Motor neuron (in vitro differentiated cells): ENCODE data around the gene CD180. TPM values are rescaled to one million over a fixed set of nuclear protein-coding genes. Genes with fewer than 3 reads are reported as not detected.

Experiments used
- ATAC-seq, 8 experiments: fragments of 200-7000 bp; cut with Tn5 transposase; replicated peaks in 6 of 8; 2 replicates each; pipeline ENCODE4 v1.8.0; 2021; ENCODE audit warnings: mild to moderate bottlenecking in 8 of 8, moderate library complexity in 8 of 8
- H3K27ac ChIP-seq, 2 donors: fragments of 250-450 bp; sonication (Bioruptor Pico); 2 replicates each; pipeline ENCODE4 v1.9.0; 2021; ENCODE audit warnings: antibody characterized with exemption in 2 of 2, mild to moderate bottlenecking in 2 of 2, moderate library complexity in 1 of 2
- H3K4me1 ChIP-seq, 2 donors: fragments of 250-450 bp; sonication (Bioruptor Pico); replicated peaks in 1 of 2; 2 replicates each; pipeline ENCODE4 v1.6.1; 2021; ENCODE audit warnings: antibody characterized with exemption in 2 of 2, mild to moderate bottlenecking in 2 of 2, moderate library complexity in 1 of 2
- H3K4me3 ChIP-seq, 5 donors: fragments of 250-450 bp; sonication (Bioruptor Pico); 2 replicates each; pipeline ENCODE4 v1.9.0; 2021; ENCODE audit warnings: antibody characterized with exemption in 5 of 5, mild to moderate bottlenecking in 5 of 5, moderate library complexity in 4 of 5
- WGBS, 10 experiments: fragments of 450-650 bp; shearing (Covaris generic); methylation state at CpG; one replicate each; pipeline ENCODE4 v1.0.0; 2022; 5-methylcytosine and 5-hydroxymethylcytosine counted together
- in situ Hi-C, 9 experiments: fragments of 400-800 bp; cut with MboI; loops; one replicate each; pipeline ENCODE4 v1.15.0; 2021; ENCODE audit warnings: low sequenced_read_pairs in 9 of 9, low pct_unique_long_range_greater_than_20kb in 2 of 9; ENCODE audit not compliant: unreplicated experiment in 9 of 9
- total RNA-seq, 8 experiments: library from RNA; unstranded; fragments of 300-600 nt; gene quantifications; 2 replicates each; pipeline versions ENCODE4 v1.2.3 to v1.2.4, GENCODE V29; 2022

CD180 gene
- total RNA-seq, 8 experiments from 2014 or later, result under 0.01 to 13.4 (median 0.24) TPM

GRCh38 chr5:67233075-67233474, 36.5 kb upstream of the CD180 start:
- H3K4me3 ChIP-seq, result no peak overlapping the region
- in situ Hi-C loops, result loop anchor here in 7 of 9 experiments (25.0 kb wide), 2 partner anchors 254 to 1029 kb away; no protein-coding TSS in a partner anchor
- ATAC-seq, result no peak
- H3K4me1 ChIP-seq, result no peaks in the 10 kb centered on the region
- no peak overlapping the region for H3K27ac ChIP-seq
- WGBS, 10 experiments, result 20 to 100% (median 59%) methylated on average over 1 to 9 of the region's 9 CpGs; no CpG with 5 or more reads in 1 of the 10 experiments

DNA sequence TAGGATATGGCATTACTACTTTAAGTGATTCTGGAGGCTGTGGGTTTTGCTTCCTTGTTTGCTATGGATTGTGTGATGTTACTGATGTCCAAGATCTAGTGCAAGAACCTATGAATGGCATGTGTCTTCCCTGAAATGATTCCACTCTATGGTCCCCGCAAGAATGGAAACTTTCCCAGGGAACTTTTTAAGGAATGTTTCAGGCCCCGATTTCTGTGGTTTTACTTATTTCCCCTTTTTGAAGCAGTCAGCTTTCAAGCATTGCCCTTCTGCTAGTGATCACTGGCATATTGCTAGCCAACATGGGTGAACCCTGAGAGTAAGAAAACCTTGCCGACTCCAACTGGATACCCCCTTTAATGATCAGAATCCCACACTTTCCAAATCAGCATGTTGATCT, 26.6 kb upstream of the CD180 start:
- no peak overlapping the region for H3K4me3 ChIP-seq
- 43 to 100% (median 88%) methylated on average over 1 to 3 of the region's 3 CpGs for WGBS, 10 experiments
- no peak for ATAC-seq
- H3K4me1 ChIP-seq, result no peaks in the 10 kb centered on the region
- H3K27ac ChIP-seq, result no peak overlapping the region
- in situ Hi-C loops, result loop anchor here in 5 of 9 experiments (25.0 kb wide), 2 partner anchors 411 to 911 kb away; no protein-coding TSS in a partner anchor

- in situ Hi-C loops, result loop anchor here in 5 of 9 experiments (25.0 kb wide), 2 partner anchors 410 to 910 kb away; no protein-coding TSS in a partner anchor
- no peak for ATAC-seq
- Histone ChIP-seq H3K4me3 (no peak overlapping the region), H3K27ac (no peak overlapping the region), H3K4me1 (no peaks in the 10 kb centered on the region)
- WGBS, 10 experiments, result 58 to 95% (median 83%) methylated on average over 1 to 5 of the region's 5 CpGs
Observed at GRCh38 chr5:67222243-67223025, 25.8 kb upstream of the CD180 start.

- no peak overlapping the region for H3K27ac ChIP-seq
- ATAC-seq, result no peak
- no peaks in the 10 kb centered on the region for H3K4me1 ChIP-seq
- WGBS, 10 experiments, result 50 to 100% (median 87%) methylated on average over 1 to 7 of the region's 9 CpGs; no CpG with 5 or more reads in 4 of the 10 experiments
- H3K4me3 ChIP-seq, result no peak overlapping the region
- in situ Hi-C loops, result loop anchor here in 5 of 9 experiments (25.0 kb wide), 2 partner anchors 409 to 909 kb away; no protein-coding TSS in a partner anchor
Observed at GRCh38 chr5:67221487-67222242, 25.1 kb upstream of the CD180 start.

GRCh38 chr5:67216564-67216963, 20.0 kb upstream of the CD180 start:
- peak in 3 of 8 experiments; percentile 52 to 67 (median 63) for ATAC-seq
- 0 to 80% (median 17%) methylated on average over 1 of the region's 1 CpG; no CpG with 5 or more reads in 3 of the 10 experiments for WGBS, 10 experiments
- Histone ChIP-seq H3K4me3 (no peak overlapping the region), H3K4me1 (no peaks in the 10 kb centered on the region), H3K27ac (no peak overlapping the region)
- in situ Hi-C loops, result loop anchor here in 5 of 9 experiments (25.0 kb wide), 2 partner anchors 404 to 904 kb away; no protein-coding TSS in a partner anchor

GRCh38 chr5:67215519-67216471, 19.2 kb upstream of the CD180 start:
- WGBS, 10 experiments, result 35 to 100% (median 80%) methylated on average over 1 to 11 of the region's 19 CpGs
- no peak overlapping the region for H3K27ac ChIP-seq
- in situ Hi-C loops, result loop anchor here in 5 of 9 experiments (25.0 kb wide), 2 partner anchors 403 to 903 kb away; no protein-coding TSS in a partner anchor
- no peaks in the 10 kb centered on the region for H3K4me1 ChIP-seq
- ATAC-seq, result peak in 4 of 8 experiments; percentile 56 to 92 (median 66)
- H3K4me3 ChIP-seq, result no peak overlapping the region

- no peak overlapping the region for H3K27ac ChIP-seq
- in situ Hi-C loops, result loop anchor here in 5 of 9 experiments (25.0 kb wide), 2 partner anchors 403 to 903 kb away; no protein-coding TSS in a partner anchor
- WGBS, 10 experiments, result 17 to 92% (median 90%) methylated on average over 1 to 8 of the region's 12 CpGs; no CpG with 5 or more reads in 1 of the 10 experiments
- H3K4me1 ChIP-seq, result no peaks in the 10 kb centered on the region
- ATAC-seq, result no peak
- H3K4me3 ChIP-seq, result no peak overlapping the region
Observed at GRCh38 chr5:67214707-67215447, 18.3 kb upstream of the CD180 start.

- Histone ChIP-seq H3K4me3 (no peak overlapping the region), H3K27ac (no peak overlapping the region), H3K4me1 (no peaks in the 10 kb centered on the region)
- 50 to 92% (median 80%) methylated on average over 1 to 6 of the region's 6 CpGs; no CpG with 5 or more reads in 5 of the 10 experiments for WGBS, 10 experiments
- ATAC-seq, result no peak
- in situ Hi-C loops, result loop anchor here in 5 of 9 experiments (25.0 kb wide), 2 partner anchors 402 to 902 kb away; no protein-coding TSS in a partner anchor
Observed at GRCh38 chr5:67214036-67214435, 17.4 kb upstream of the CD180 start.

GRCh38 chr5:67211926-67212325, 15.3 kb upstream of the CD180 start:
- WGBS, 10 experiments, result 50 to 100% (median 84%) methylated on average over 1 to 2 of the region's 2 CpGs; no CpG with 5 or more reads in 2 of the 10 experiments
- in situ Hi-C loops, result loop anchor here in 5 of 9 experiments (25.0 kb wide), 2 partner anchors 400 to 900 kb away; no protein-coding TSS in a partner anchor
- ATAC-seq, result no peak

GRCh38 chr5:67209141-67209771, 12.7 kb upstream of the CD180 start:
- Histone ChIP-seq H3K4me1 (no peaks in the 10 kb centered on the region), H3K4me3 (no peak overlapping the region), H3K27ac (no peak overlapping the region)
- ATAC-seq, result peak; percentile 61 to 96 (median 85)
- in situ Hi-C loops, result loop anchor here in 6 of 9 experiments (10.0 to 25.0 kb wide), 4 partner anchors 54 to 897 kb away; no protein-coding TSS in a partner anchor
- 0 to 46% (median 4%) methylated on average over 1 to 4 of the region's 11 CpGs for WGBS, 10 experiments

More at GRCh38 chr5:67211926-67212325, 15.3 kb upstream of the CD180 start:
- no peak overlapping the region for H3K27ac ChIP-seq
- H3K4me1 ChIP-seq, result no peaks in the 10 kb centered on the region
- H3K4me3 ChIP-seq, result no peak overlapping the region

DNA sequence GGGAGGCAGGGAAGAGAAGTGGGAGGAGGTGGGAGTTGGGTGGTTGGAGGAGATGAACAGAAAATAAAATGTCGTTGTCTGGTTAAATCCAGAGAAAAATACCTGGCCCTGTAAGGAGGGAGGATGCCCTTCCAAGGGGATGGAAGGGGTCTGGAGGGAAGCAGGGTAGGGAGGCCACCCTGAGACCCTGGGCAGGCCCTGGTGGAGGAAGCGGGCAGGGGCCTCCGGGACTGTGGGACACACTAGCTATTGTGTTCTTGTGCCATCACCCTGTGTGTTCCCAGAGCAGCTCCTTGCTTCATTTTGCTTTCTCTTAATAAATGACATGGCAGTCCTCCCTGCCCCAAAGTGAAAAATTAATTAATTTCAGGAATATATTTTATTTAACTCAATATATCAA, 11.8 kb upstream of the CD180 start:
- Histone ChIP-seq H3K4me3 (no peak overlapping the region), H3K27ac (no peak overlapping the region), H3K4me1 (no peaks in the 10 kb centered on the region)
- WGBS, 10 experiments, result 100% methylated on average over 1 to 3 of the region's 3 CpGs; no CpG with 5 or more reads in 7 of the 10 experiments
- no peak for ATAC-seq
- in situ Hi-C loops, result loop anchor here in 6 of 9 experiments (10.0 to 25.0 kb wide), 4 partner anchors 54 to 896 kb away; no protein-coding TSS in a partner anchor
